HG03457 (cell line): ENCODE data around the gene OLFML2A.
"Not testable (repeated sequence)": the region's sequence is repeated elsewhere in the genome, so short reads cannot be mapped to it uniquely, and the experiment has no call there.

Experiments used
- ATAC-seq: cut with Tn5 transposase; IDR thresholded peaks from one replicate; pipeline ENCODE4 v1.9.1; 2021; ENCODE audit warnings: moderate number of reproducible peaks; ENCODE audit not compliant: unreplicated experiment

The OLFML2A gene

DNA sequence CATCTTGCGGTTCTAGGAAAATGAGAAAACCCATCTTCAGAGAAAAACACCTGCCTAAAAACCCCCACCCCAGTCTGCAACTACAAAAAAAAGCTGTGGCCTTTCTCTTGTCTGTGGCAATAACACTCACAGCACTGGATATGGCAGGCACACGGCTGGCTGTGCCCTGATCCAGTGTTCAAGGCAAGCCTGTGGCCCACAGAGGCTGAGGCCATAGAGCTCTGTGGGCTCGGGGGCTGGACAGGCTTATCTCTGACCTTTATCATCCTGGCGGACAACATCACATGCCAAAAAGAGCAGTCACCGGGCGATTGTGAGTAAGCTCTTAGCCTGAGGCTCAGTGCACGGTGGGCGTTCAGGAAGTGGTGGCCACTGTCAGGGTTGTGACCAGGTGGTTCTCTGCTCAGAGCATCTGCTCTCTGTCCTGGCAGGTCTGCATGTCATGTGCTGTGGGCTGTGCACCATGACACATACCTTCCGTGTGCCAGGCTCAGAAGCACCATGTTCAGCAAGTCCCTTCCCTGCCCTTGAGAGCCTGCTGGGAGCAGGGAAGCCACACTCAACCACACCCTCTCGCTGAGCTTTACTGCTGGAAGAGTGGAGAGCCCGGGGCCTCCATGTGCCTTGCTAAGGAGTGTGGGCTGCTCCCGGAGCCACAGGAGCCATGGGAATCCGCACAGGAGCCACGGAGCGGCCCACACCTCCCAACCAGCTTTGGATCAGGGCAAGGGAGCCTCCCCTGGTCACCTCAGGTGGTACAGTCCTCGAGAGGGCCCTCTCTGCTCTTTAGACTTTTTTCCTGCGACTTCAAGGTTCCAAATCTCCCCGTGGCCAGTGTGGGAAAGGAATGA, 41.7 kb downstream of the OLFML2A start:
- no peak for ATAC-seq

GRCh38 chr9:124820698-124821623, 44.0 kb downstream of the OLFML2A start:
- no peak for ATAC-seq

DNA sequence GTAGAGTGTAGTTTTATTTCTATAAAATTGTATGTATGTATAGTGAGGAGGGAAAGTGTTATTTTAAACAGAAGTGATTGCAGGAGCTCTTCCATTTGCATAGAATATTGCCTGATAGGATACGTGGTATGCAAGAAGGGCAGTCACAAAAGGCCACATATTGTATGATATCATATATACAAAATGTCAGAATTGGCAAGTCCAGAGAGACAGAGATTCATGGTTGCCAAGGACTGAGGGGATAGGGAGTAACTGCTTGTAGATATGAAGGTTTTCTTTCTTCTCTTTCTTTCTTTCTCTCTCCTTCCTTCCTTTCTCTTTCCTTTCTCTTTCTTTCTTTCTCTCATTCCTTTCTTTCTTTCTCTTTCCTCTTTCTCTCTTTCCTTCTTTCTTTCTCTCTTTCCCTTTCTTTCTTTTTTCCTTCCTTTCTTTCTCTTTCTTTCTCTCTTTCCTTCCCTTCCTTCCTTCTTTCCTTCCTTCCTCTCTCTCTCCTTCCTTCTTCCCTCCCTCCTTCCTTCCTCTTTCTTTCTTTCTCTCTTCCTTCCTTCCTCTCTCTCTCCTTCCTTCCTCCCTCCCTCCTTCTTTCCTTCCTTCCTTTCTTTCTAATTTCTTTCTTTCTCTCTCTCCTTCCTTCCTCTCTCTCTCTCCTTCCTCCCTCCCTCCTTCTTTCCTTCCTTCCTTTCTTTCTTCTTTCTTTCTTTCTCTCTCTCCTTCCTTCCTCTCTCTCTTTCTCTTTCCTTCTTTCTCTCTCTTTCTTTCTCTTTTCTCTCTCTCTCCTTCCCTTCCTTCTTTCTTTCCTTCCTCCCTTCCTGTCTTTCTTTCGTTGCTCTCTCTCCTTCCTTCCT, 51.8 kb downstream of the OLFML2A start:
- no peak for ATAC-seq

- no peak for ATAC-seq
These were observed 52.4 kb downstream of the OLFML2A start for GRCh38 chr9:124829334-124829669.

GRCh38 chr9:124830593-124830992, 53.7 kb downstream of the OLFML2A start:
- ATAC-seq: no peak

DNA sequence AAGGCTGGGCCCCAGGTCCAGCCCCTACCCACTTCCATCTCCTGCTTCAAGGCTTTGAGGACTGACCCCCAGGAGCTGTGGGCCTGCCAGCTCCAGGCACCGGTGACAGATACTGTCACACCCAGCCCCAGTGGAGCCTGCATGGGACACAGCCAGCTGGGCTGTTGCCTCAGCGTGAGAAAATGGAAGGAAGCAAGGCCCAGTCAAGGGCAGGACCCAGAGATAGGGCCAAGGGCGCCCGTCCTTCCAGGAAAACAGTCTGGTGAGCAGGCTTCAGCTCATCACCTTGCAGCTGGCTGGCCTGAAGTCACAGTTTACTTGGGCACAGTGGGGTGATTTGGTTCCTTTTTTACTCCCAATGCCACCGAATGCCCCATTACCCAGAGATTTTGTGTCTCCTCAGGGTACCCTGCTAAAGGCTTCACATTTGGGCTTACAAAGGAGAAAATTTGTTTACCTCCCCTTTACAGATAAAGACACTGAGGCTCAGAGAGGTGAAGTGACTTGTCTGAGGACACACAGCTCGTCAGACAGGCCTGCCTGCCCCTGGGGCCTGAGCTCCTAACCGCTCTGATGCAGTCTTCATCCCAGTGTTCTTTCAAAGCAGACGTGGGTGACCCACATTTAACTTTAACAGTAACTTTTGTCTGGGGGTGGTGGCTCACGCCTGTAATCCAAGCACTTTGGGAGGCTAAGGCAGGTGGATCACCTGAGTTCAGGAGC, 54.9 kb downstream of the OLFML2A start:
- ATAC-seq: no peak

- ATAC-seq: no peak
These were observed 57.7 kb downstream of the OLFML2A start for GRCh38 chr9:124834591-124834990.

GRCh38 chr9:124835026-124835557, 58.2 kb downstream of the OLFML2A start:
- no peak for ATAC-seq

DNA sequence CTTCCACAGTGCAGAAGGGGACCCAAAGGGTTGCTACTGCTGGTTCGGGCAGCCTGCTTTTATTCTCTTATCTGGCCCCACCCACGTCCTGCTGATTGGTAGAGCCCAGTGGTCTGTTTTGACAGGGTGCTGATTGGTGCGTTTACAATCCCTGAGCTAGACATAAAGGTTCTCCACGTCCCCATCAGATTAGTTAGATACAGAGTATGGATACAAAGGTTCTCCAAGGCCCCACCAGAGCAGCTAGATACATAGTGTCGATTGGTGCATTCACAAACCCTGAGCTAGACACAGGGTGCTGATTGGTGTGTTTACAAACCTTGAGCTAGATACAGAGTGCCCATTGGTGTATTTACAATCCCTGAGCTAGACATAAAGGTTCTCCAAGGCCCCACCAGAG, 61.2 kb downstream of the OLFML2A start:
- not testable (repeated sequence) for ATAC-seq

- ATAC-seq: not testable (repeated sequence)
These were observed 61.8 kb downstream of the OLFML2A start for GRCh38 chr9:124838567-124839275.

DNA sequence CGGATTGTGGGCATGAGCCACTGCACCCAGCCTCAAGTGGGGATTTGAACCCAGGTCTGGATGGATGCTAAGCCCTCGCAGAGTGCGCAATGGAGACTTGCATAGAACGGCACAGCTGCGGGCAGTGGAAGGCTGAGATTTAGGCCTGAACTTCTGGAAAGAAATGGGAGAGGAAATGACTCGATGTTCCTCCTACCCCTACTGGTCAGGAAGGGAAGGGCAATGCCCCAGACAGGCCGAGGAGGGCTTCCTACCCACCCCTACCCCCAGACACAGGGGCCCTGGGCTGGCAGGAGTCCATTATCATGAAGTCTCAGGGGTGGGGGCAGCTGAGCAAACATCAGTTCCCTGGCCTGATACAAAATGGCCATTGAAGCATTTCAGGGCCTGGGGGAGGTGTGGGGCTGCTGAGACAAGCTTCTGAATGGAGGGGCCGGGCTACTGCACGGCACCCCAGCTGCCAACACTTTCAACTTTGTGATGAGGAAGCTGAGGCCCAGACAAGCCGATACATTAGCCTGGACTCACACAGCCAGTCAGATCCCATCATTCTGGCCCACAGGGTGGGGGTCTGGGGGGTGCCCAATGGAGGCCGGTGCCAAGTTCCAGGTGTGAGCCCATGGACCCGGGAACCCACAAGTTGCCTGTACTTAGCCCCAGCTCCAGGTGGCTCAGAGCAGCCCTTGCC, 62.8 kb downstream of the OLFML2A start:
- no peak for ATAC-seq

- no peak for ATAC-seq
These were observed 63.4 kb downstream of the OLFML2A start for GRCh38 chr9:124840300-124840833.

DNA sequence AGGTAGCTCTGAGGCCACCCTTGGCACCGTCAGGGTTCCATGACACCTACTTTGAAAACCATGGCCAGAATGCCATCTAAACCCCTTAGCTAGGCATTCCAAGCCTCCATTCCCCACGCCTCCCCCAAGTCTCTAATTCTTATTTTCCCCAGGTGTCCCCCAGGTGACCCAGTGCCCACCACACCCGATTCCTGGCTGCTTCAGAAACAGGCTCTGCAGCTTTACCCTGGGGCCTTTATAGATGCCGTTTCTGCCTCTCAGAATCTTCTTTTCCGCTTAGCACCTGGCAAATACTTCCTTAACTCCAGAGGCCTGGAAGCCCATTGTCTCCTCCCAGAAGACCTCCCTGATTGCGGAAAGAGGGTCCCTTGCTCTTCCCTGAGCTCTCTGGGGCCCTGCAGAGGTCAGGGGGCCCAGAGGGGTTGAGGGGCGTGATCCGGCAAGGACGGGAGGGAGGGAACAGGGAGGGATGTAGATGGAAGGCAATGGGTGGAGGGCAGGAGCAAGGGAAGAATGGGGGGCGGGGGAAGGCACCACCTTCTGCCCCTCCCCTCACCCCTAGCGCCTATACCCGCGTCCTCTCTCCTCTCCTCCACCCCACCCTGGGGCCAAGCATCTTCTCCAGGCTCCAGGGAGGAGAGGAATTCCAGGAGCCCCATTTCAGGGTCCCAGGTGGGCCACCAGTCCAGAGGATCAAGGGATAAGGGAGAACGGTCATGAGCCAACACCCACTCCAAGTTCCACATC, 64.3 kb downstream of the OLFML2A start:
- ATAC-seq: no peak

DNA sequence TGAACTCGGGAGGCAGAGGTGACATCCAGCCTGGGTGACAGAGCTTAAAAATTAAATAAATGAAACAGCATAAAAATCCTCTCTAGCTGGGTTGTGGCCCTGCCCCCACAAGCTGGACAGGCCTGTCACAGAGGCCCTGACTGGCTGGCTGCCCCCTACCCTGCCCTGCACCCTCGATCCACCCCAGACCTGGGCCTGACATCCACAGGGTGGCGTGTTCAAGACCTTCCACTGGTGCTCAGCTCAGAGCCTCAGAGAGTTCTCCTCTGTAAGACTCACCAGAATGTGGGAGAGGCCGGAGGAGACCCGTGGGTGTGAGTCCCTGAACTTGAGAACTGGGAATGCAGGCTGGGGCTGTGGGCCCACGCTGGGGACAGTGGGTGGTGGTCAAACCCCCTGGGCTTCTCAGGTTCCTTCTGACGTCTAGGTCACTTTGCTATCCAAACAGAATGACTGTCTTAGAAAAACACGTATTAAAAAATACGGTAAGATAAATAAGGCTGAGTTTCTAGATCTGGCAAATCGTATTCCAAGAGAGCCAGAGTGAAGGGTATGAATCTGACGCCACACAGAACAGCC, 66.6 kb downstream of the OLFML2A start:
- ATAC-seq: no peak

DNA sequence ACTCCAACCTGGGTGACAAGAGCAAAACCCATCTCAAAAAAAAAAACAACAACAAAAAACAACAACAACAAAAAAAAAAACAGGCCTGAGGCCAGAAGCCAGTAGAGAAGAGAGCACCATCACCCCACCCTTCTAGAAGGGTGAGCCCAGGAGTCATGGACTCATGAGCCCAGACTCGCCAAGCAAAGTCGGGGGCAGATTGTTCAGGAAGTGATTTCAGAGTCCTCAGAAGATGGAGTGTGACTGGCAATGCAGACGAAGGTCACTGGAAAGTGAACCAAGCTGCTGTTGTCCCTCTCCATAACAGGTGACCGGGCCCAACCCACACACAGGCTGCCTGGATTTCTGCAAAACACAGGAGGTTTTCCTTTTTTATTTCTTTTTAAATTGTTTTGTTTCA, 67.4 kb downstream of the OLFML2A start:
- ATAC-seq: no peak

GRCh38 chr9:124846467-124846866, 69.5 kb downstream of the OLFML2A start:
- ATAC-seq: not testable (repeated sequence)

DNA sequence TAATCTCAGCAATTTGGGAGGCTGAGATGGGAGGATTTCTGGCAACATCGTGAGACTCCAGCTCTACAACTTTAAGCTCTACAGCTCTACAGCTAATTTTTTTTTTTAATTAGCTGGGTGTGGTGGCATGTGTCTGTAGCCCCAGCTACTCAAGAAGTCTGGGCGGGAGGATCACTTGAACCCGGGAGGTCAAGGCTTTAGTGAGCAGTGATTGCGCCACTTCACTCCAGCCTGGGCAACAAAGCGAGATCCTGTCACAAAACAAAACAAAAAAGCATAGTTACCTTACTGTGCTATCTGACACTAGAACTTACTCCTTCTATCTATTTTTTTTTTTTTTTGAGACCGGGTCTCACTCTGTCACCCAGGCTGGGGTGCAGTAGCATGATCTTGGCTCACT, 70.0 kb downstream of the OLFML2A start:
- ATAC-seq: no peak

- ATAC-seq: no peak
These were observed 72.9 kb downstream of the OLFML2A start for GRCh38 chr9:124849801-124850200.
